BE2C (cell line): ENCODE data around the gene CSTB. TPM values are rescaled to one million over a fixed set of nuclear protein-coding genes. Genes with fewer than 3 reads are reported as not detected.
"Not testable (repeated sequence)": the region's sequence is repeated elsewhere in the genome, so short reads cannot be mapped to it uniquely, and the experiment has no call there.

Experiments
- DNase-seq: peaks from one replicate; pipeline ENCODE4 v3.0.0-alpha.2; 2020
- H3K27me3 ChIP-seq: fragments of 250-450 bp; sonication (Bioruptor Pico); 2 replicates; pipeline ENCODE4 v1.5.1; 2020; ENCODE audit warnings: mild to moderate bottlenecking
- H3K36me3 ChIP-seq: fragments of 250-450 bp; sonication (Bioruptor Pico); 2 replicates; pipeline ENCODE4 v1.5.1; 2020; ENCODE audit warnings: mild to moderate bottlenecking
- H3K4me1 ChIP-seq: fragments of 250-450 bp; sonication (Bioruptor Pico); 2 replicates; pipeline ENCODE4 v1.5.1; 2020
- H3K4me3 ChIP-seq: 2 replicates; pipeline ENCODE4 v1.5.1; 2011; ENCODE audit warnings: low read depth, low read length
- H3K9me3 ChIP-seq: fragments of 250-450 bp; sonication (Bioruptor Pico); 2 replicates; pipeline ENCODE4 v1.5.1; 2020
- CTCF ChIP-seq: IDR thresholded peaks from 2 replicates; pipeline ENCODE4 v1.5.1; 2012; ENCODE audit warnings: mild to moderate bottlenecking, low read depth, low read length
- polyA plus RNA-seq: library from polyadenylated mRNA; unstranded; fragments of >200 nt; gene quantifications from one replicate; pipeline ENCODE4 v1.2.1, GENCODE V29; 2012; ENCODE audit warnings: low read depth, missing spikeins; ENCODE audit not compliant: insufficient read length, insufficient read depth

CSTB gene
- 64.1 TPM for polyA plus RNA-seq

DNA sequence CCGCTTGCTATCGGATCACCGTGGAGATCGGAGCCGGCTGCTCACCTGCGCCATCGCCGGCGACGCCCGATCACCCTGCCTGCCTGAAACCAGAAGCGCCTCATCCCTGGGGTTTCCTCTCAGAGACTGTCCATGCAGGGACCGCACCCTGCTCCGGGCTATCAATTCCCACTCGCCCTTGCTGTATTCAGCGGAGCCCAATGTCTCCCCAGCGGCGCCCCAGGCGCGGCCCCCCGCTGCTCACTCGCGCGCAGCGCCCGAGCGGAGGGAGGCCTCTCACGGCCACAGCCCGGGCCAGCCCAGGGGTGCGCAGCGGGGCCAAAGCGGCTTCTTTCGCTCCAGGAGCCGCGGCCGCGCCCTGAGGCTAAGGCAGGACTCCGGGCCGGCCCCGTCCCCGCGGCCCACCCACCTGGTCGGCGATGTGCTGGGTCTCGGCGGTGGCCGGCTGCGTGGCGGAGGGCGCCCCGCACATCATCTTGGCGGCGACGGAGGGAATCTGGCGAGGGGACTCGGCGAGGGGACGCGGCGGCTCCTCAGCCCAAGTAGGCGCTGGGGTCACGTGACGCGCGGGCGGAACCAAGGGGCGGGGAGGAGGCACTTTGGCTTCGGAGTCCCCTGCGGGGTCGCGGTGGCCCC, at the start of gene CSTB:
TSS of gene CSTB (minus strand) at position 514 of the 636 bp plus-strand sequence. CDS start at position 475, 39 bp downstream.
- DNase-seq, result peak; percentile 94
- TF ChIP-seq CTCF, result no peak
- H3K4me3 ChIP-seq, result peak within 1 kb of the TSS; percentile 84
- no peaks in the 10 kb centered on the region for H3K9me3 ChIP-seq
- H3K36me3 ChIP-seq, result peaks cover 20% of the 10 kb centered on the region
- H3K4me1 ChIP-seq, result no peaks in the 10 kb centered on the region
- H3K27me3 ChIP-seq, result no peaks in the 10 kb centered on the region

DNA sequence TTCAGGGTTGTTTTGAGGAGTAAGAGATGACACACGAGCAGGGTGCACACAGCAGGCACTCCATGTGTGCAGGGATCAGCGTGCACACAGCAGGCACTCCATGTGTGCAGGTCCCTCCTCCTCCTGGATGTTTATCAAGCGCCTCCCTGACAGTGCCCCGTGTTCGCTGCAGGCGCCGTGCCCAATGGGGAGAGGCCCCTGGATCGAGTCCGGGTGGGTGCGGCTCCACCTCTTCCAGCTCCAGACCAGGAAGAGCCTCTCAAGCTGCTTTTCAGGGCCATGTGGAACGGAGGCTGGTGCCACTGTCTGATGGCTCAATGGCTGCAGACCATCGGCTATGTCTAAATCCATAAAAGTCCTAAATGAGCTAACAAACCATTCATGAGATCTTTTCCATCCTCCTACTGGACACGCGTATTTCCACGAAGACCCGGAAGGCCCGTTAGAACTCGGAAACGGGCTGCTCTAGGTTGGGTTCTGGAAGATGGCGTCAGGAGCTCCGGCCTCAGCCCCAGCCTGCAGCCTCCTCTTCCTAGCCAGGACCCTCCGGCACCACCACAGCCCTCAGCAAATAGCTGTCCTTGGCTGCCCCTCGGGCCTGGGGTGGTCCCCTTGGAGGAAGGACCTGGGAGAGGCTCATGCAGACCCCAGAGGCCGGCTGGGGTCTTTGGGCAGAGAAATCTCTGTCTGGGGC, 49.3 kb upstream of the CSTB start:
- Histone ChIP-seq H3K27me3 (no peaks in the 10 kb centered on the region; the same call in none of the 2 replicates), H3K4me1 (no peaks in the 10 kb centered on the region), H3K4me3 (no peak overlapping the region), H3K9me3 (no peaks in the 10 kb centered on the region), H3K36me3 (no peaks in the 10 kb centered on the region)
- TF ChIP-seq CTCF, result no peak
- no peak for DNase-seq

DNA sequence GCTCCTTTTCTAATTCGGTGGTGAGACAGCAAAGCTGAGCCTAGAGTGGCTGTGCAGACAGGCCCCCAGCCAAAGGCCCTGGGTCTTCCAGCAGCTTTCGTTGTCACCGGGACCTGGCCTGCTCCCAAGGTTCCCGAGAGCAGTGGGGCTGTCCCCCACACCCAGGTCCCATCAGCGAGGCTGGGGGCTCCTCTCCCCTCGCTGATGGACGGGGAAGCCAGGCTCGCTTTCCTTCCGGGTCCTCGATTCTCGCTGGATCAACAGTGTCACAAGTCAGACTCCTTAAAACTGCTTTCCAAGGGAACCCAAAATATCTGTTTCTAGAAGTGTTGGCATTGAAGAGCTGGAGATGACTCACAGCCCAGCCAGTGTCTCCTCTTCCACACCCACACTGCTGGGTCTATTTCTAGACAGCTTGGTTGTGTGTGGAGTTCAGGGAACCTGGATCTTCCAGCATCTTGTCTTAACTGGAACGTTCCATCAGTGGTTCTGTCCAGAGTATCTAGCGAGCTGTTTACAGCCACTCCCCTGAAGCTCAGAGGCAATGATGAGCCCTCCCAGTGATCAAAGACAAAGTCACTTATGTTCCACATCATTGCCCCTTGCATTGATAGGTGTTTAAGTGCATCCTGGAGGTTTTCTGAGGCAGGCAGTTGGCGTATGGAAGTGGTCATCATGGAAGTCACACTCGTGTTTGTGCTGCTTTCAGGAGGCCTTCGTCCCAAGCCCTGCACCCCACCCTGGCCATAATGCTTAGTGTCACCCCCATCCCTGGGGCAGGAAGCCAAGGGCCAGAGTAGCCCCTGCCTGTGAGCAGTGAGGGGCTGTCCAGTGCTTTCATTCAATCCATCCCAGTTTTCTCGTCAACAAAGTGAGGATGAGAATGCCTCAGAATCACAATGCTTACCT, 48.5 kb upstream of the CSTB start:
- no peak for DNase-seq
- no peaks in the 10 kb centered on the region; the same call in 1 of the 2 replicates for H3K9me3 ChIP-seq
- H3K27me3 ChIP-seq, result no peaks in the 10 kb centered on the region; the same call in 1 of the 2 replicates
- no peaks in the 10 kb centered on the region for H3K36me3 ChIP-seq
- H3K4me3 ChIP-seq, result no peak overlapping the region
- no peak for TF ChIP-seq CTCF
- H3K4me1 ChIP-seq, result no peaks in the 10 kb centered on the region

DNA sequence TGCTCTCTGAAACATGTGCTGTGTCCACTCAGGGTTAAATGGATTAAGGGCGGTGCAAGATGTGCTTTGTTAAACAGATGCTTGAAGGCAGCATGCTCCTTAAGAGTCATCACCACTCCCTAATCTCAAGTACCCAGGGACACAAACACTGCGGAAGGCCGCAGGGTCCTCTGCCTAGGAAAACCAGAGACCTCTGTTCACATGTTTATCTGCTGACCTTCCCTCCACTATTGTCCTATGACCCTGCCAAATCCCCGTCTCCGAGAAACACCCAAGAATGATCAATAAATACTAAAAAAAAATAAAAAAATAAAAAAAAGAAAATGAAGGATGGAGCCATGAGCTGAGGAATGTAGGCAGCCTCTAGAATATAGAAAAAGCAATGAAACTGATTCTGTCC, 46.6 kb upstream of the CSTB start:
- H3K9me3 ChIP-seq, DNase-seq, H3K4me3 ChIP-seq, H3K36me3 ChIP-seq, H3K4me1 ChIP-seq, H3K27me3 ChIP-seq: not testable (repeated sequence)

DNA sequence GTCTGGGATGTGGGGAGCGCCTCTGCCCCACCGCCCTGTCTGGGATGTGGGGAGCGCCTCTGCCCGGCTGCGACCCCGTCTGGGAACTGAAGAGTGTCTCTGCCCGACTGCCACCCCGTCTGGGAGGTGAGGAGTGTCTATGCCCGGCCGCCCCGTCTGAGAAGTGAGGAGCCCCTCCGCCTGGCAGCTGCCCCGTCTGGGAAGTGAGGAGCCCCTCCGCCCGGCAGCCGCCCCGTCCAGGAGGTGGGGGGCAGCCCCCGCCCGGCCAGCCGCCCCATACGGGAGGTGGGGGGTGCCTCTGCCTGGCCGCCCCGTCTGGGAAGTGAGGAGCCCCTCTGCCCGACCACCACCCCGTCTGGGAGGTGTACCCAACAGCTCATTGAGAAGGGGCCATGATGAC, 46.1 kb upstream of the CSTB start:
- not testable (repeated sequence) for DNase-seq, H3K9me3 ChIP-seq, H3K4me3 ChIP-seq, H3K4me1 ChIP-seq, H3K27me3 ChIP-seq, H3K36me3 ChIP-seq

- no peaks in the 10 kb centered on the region for H3K27me3 ChIP-seq
- TF ChIP-seq CTCF, result no peak
- DNase-seq, result no peak
These were observed 44.4 kb upstream of the CSTB start for GRCh38 chr21:43820466-43820865.

More at GRCh38 chr21:43820466-43820865, 44.4 kb upstream of the CSTB start:
- no peak overlapping the region for H3K4me3 ChIP-seq
- no peaks in the 10 kb centered on the region for H3K36me3 ChIP-seq
- H3K9me3 ChIP-seq, result no peaks in the 10 kb centered on the region; the same call in 1 of the 2 replicates
- no peaks in the 10 kb centered on the region for H3K4me1 ChIP-seq
